Measurements from ENCODE around the gene AKNA.

The AKNA gene

DNA sequence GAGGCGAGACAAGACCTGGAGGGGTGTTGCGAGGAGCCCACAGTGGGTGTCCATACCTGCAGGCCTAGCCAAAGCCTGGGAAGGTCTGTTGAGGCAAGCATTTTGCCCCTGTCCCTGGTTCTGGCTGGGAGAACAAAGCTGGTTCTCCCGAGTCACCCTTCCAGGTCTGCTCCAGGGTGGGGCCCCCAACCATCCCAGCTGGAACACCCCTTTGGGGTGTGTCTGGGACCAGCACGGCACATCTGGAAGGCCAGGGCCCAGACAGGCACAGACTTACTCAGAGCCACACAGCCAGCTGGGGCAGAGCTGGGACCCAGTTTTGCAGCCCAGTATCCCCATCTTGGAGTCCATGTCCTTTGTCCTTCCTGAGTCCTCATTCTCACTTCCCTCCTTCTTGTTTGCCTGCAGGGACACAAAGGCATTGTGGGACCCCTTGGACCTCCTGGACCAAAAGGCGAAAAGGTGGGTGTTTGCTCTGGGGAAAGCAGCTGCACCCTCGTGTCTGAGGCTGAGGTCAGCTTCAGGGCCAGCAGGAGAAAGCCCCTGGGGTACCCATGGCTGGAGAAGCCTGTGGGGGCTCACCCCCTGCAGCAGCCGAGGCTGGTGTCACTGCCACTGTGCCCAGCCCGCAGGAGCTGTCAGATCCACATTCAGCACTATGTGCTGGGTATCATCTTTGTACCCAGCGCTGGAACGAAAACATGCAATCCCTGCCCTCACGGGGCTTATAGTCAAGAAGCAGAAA lies 103.3 kb downstream of the AKNA start:
- DNase-seq (ENCODE audit: low read depth in 3 of 3), result no peak

Data from stimulated activated CD4-positive, alpha-beta T cell treated with anti-CD3 and anti-CD28 coated beads, TNF-alpha, amount 100 ng/mL, for 48 hours (primary cell).